NCI-H1417 (cell line): ENCODE results near the gene CYP4X1.
"Not testable (repeated sequence)": the region's sequence is repeated elsewhere in the genome, so short reads cannot be mapped to it uniquely, and the experiment has no call there.

Experiments used
- DNase-seq, 3 experiments: peaks; one replicate each; lab custom pipeline; 2025; lab: John Stamatoyannopoulos, UW

The CYP4X1 gene

GRCh38 chr1:47069080-47069479 is 45.6 kb downstream of the CYP4X1 start:
- DNase-seq: not testable (repeated sequence)

GRCh38 chr1:47069509-47069908 is 46.0 kb downstream of the CYP4X1 start:
- not testable (repeated sequence) for DNase-seq

GRCh38 chr1:47089356-47089755 is 65.9 kb downstream of the CYP4X1 start:
- DNase-seq: peak in 2 of 3 experiments; percentile 14 to 61

GRCh38 chr1:47091476-47091875 is 68.0 kb downstream of the CYP4X1 start:
- not testable (repeated sequence) for DNase-seq
